ENCODE results near the gene ADH5. TPM values are rescaled to one million over a fixed set of nuclear protein-coding genes. Genes with fewer than 3 reads are reported as not detected.

ADH5 gene
- total RNA-seq, 1 experiment from 2014 or later: 163 TPM

DNA sequence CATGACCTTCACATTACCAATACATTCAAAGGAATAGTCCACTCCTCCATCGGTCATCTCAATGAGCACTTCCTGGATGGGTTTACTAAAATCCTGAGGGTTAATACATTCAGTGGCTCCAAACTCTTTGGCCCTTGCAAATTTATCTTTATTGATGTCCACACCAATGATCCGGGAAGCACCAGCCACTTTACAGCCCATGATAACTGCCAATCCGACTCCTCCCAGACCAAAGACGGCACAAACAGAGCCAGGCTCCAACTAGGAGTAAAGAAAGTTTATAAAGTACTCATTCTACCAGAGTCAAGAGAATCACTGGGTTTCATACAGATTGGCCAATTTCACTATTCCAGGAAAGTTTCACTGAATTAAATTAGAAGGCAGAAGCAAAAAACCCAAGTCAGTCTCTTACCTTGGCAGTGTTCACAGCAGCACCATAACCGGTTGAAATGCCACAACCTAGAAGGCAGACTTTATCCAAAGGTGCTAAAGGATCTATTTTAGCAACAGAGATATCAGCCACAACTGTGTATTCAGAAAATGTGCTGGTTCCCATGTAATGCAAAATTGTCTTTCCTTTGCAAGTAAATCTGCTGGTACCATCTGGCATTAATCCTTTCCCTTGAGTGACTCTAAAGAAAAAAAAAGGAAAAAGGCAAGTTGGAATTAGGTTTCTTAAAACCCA lies 12.2 kb downstream of the ADH5 start:
- H3K79me2 ChIP-seq (ENCODE audit: insufficient read depth, low read length): peaks cover 17% of the 10 kb centered on the region
- no peaks in the 10 kb centered on the region for H4K20me1 ChIP-seq (ENCODE audit: insufficient read depth)
- H3K36me3 ChIP-seq (ENCODE audit: control insufficient read depth in 1 of 2, insufficient read depth in 2 of 2, low read length in 2 of 2): peaks cover 38 to 55% of the 10 kb centered on the region in 2 experiments; a peak in 3 of 4 replicates
- BruUV-seq (replicated peaks): no TSS peak
- ChIA-PET RAD21 (ENCODE audit: low non-redundant PET in 1 of 2, low total read pairs in 2 of 2, uncharacterized antibody in 2 of 2, unreplicated experiment in 2 of 2) (no interaction called here), CTCF (no interaction called here), POLR2A (no interaction called here)
- H3K4me2 ChIP-seq (ENCODE audit: low read length): no peak overlapping the region
- no peak for DNase-seq (ENCODE audit: low read depth, low spot score)
- no peaks in the 10 kb centered on the region for H3K4me1 ChIP-seq (ENCODE audit: control insufficient read depth in 1 of 2, insufficient read depth in 2 of 2, low read length in 2 of 2)
- no peak overlapping the region for H3K27ac ChIP-seq (ENCODE audit: low read depth, low read length)
- TF ChIP-seq ZFX (IDR thresholded peaks at IDR 0.05) (no peak), YY1 (IDR thresholded peaks at IDR 0.05; ENCODE audit: extremely low read depth, insufficient replicate concordance, low read depth, low read length) (no peak), SRF (IDR thresholded peaks at IDR 0.05; ENCODE audit: low read depth) (no peak), JUND (IDR thresholded peaks at IDR 0.05) (no peak), CEBPB (IDR thresholded peaks at IDR 0.05; ENCODE audit: low read depth) (no peak)
- no peaks in the 10 kb centered on the region for H3K9me3 ChIP-seq (ENCODE audit: control insufficient read depth in 1 of 2, insufficient read depth in 1 of 2, low read depth in 1 of 2, low read length in 2 of 2)
- no peak overlapping the region for H3K9ac ChIP-seq (ENCODE audit: low read length)
- H2AFZ ChIP-seq (ENCODE audit: low read depth, low read length, poor library complexity, severe bottlenecking): no peak overlapping the region
- intact Hi-C loops (cut with micrococcal nuclease): no loop called here
- no peaks in the 10 kb centered on the region for H3K9me2 ChIP-seq (ENCODE audit: insufficient read depth)
- no peak overlapping the region for H3K4me3 ChIP-seq (replicated peaks in 1 of 2; ENCODE audit: low read depth in 1 of 2, low read length in 2 of 2)
- H3K27me3 ChIP-seq (ENCODE audit: insufficient read depth, low read length): no peaks in the 10 kb centered on the region
- ATAC-seq: no peak

DNA sequence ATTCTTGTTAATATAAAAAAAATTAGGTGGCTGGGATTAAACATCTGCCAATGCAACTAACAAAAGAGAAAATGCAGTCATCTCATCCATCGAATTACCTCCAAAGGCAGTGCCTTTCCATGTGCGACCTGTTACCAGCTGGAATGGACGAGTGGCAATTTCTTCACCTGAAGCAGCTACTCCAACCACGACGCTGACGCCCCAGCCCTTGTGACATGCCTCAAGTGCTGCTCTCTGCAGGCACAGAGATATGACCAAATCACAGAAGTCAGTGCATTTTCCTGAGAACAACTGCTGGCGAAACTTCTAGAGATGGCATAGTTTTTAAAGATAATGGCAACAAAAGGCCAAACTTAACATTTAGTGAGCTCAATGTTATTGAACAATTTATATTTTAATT lies 13.8 kb downstream of the ADH5 start:
- POLR2A ChIA-PET: no interaction called here

More for the DNA sequence above, 13.8 kb downstream of the ADH5 start:
- ChIA-PET CTCF (no interaction called here), RAD21 (ENCODE audit: low non-redundant PET in 1 of 2, low total read pairs in 2 of 2, uncharacterized antibody in 2 of 2, unreplicated experiment in 2 of 2) (no interaction called here)
- no peak for TF ChIP-seq RAD21 (IDR thresholded peaks at IDR 0.05; ENCODE audit: low read depth)
- TF ChIP-seq, protein P1, sequence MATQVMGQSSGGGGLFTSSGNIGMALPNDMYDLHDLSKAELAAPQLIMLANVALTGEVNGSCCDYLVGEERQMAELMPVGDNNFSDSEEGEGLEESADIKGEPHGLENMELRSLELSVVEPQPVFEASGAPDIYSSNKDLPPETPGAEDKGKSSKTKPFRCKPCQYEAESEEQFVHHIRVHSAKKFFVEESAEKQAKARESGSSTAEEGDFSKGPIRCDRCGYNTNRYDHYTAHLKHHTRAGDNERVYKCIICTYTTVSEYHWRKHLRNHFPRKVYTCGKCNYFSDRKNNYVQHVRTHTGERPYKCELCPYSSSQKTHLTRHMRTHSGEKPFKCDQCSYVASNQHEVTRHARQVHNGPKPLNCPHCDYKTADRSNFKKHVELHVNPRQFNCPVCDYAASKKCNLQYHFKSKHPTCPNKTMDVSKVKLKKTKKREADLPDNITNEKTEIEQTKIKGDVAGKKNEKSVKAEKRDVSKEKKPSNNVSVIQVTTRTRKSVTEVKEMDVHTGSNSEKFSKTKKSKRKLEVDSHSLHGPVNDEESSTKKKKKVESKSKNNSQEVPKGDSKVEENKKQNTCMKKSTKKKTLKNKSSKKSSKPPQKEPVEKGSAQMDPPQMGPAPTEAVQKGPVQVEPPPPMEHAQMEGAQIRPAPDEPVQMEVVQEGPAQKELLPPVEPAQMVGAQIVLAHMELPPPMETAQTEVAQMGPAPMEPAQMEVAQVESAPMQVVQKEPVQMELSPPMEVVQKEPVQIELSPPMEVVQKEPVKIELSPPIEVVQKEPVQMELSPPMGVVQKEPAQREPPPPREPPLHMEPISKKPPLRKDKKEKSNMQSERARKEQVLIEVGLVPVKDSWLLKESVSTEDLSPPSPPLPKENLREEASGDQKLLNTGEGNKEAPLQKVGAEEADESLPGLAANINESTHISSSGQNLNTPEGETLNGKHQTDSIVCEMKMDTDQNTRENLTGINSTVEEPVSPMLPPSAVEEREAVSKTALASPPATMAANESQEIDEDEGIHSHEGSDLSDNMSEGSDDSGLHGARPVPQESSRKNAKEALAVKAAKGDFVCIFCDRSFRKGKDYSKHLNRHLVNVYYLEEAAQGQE (IDR thresholded peaks at IDR 0.05; ENCODE audit: low read depth): no peak
- no peak for TF ChIP-seq SRF (IDR thresholded peaks at IDR 0.05; ENCODE audit: low read depth)
- TF ChIP-seq, protein P2, sequence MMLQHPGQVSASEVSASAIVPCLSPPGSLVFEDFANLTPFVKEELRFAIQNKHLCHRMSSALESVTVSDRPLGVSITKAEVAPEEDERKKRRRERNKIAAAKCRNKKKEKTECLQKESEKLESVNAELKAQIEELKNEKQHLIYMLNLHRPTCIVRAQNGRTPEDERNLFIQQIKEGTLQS (IDR thresholded peaks at IDR 0.05): no peak
- no peak for TF ChIP-seq ZFX (IDR thresholded peaks at IDR 0.05)
- TF ChIP-seq EZH2phosphoT487 (IDR thresholded peaks at IDR 0.05; ENCODE audit: borderline replicate concordance): no peak
- TF ChIP-seq TCF7L2 (IDR thresholded peaks at IDR 0.05; ENCODE audit: borderline replicate concordance, extremely low read depth, insufficient read depth, insufficient read length): no peak
- TF ChIP-seq EZH2 (IDR thresholded peaks at IDR 0.05): no peak
- no peak for TF ChIP-seq ZNF274 (IDR thresholded peaks at IDR 0.05; ENCODE audit: low read depth, low read length)
- TF ChIP-seq FOSL1 (IDR thresholded peaks at IDR 0.05; ENCODE audit: low read depth): no peak
- no peak for TF ChIP-seq SP1 (IDR thresholded peaks at IDR 0.05; ENCODE audit: low read depth)
- no peak for TF ChIP-seq POLR2AphosphoS5 (IDR thresholded peaks at IDR 0.05; ENCODE audit: low read depth, low read length)
- TF ChIP-seq ELF1 (IDR thresholded peaks at IDR 0.05; ENCODE audit: borderline replicate concordance, low read depth): no peak
- TF ChIP-seq CEBPB (IDR thresholded peaks at IDR 0.05; ENCODE audit: low read depth): no peak
- no peak for TF ChIP-seq JUND (IDR thresholded peaks at IDR 0.05)
- no peak overlapping the region for H3K27ac ChIP-seq (ENCODE audit: low read depth, low read length)
- H3K9me3 ChIP-seq (ENCODE audit: control insufficient read depth in 1 of 2, insufficient read depth in 1 of 2, low read depth in 1 of 2, low read length in 2 of 2): no peaks in the 10 kb centered on the region
- H3K4me2 ChIP-seq (ENCODE audit: low read length): no peak overlapping the region
- H3K27me3 ChIP-seq (ENCODE audit: insufficient read depth, low read length): no peaks in the 10 kb centered on the region
- intact Hi-C loops (cut with micrococcal nuclease): no loop called here
- H3K4me3 ChIP-seq (replicated peaks in 1 of 2; ENCODE audit: low read depth in 1 of 2, low read length in 2 of 2): no peak overlapping the region
- no TSS peak for BruUV-seq (replicated peaks)
- H3K36me3 ChIP-seq (ENCODE audit: control insufficient read depth in 1 of 2, insufficient read depth in 2 of 2, low read length in 2 of 2): peaks cover 26 to 53% of the 10 kb centered on the region in 2 experiments; a peak in 3 of 4 replicates
- DNase-seq (ENCODE audit: low read depth, low spot score): no peak
- no peak overlapping the region for H2AFZ ChIP-seq (ENCODE audit: low read depth, low read length, poor library complexity, severe bottlenecking)
- H3K9me2 ChIP-seq (ENCODE audit: insufficient read depth): no peaks in the 10 kb centered on the region
- no peak for ATAC-seq
- H3K79me2 ChIP-seq (ENCODE audit: insufficient read depth, low read length): peaks cover 17% of the 10 kb centered on the region
- no peaks in the 10 kb centered on the region for H4K20me1 ChIP-seq (ENCODE audit: insufficient read depth)
- no peak overlapping the region for H3K9ac ChIP-seq (ENCODE audit: low read length)
- no peaks in the 10 kb centered on the region for H3K4me1 ChIP-seq (ENCODE audit: control insufficient read depth in 1 of 2, insufficient read depth in 2 of 2, low read length in 2 of 2)

Measured in HCT116 (cell line).